ENCODE results near the gene ASTN1.

The ASTN1 gene

DNA sequence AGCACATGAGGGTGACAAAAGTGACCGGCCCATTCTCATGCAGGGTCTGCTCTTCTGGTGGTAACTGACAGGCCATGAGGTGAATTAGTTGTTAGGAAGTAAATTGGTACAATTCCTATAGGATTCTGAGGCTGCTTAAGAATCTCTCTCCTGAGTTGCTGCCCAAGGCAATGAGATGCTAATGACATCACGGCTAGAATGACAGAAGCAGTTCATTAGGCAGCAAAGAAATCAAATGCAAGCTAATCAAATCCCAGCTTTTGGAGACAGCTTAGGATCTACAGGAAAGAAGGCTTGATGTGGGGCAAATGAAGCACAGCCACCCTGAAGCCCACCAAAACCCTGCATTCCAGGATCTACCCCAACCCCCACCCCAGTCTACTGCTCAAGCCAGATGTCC is 265.2 kb downstream of the ASTN1 start:
- no peak for TF ChIP-seq FOXP2 (optimal IDR thresholded peaks at IDR 0.05; ENCODE audit: borderline replicate concordance, extremely low read depth, extremely low read length, insufficient read depth)
- no peak for TF ChIP-seq POLR2AphosphoS5 (IDR thresholded peaks at IDR 0.05; ENCODE audit: low read depth, low read length)
- TF ChIP-seq TAF1 (IDR thresholded peaks at IDR 0.05; ENCODE audit: borderline replicate concordance, insufficient read depth, low read length), result no peak
- TF ChIP-seq SIN3A (IDR thresholded peaks at IDR 0.05; ENCODE audit: borderline replicate concordance, insufficient read depth, low read length), result no peak
- TF ChIP-seq, protein P1, sequence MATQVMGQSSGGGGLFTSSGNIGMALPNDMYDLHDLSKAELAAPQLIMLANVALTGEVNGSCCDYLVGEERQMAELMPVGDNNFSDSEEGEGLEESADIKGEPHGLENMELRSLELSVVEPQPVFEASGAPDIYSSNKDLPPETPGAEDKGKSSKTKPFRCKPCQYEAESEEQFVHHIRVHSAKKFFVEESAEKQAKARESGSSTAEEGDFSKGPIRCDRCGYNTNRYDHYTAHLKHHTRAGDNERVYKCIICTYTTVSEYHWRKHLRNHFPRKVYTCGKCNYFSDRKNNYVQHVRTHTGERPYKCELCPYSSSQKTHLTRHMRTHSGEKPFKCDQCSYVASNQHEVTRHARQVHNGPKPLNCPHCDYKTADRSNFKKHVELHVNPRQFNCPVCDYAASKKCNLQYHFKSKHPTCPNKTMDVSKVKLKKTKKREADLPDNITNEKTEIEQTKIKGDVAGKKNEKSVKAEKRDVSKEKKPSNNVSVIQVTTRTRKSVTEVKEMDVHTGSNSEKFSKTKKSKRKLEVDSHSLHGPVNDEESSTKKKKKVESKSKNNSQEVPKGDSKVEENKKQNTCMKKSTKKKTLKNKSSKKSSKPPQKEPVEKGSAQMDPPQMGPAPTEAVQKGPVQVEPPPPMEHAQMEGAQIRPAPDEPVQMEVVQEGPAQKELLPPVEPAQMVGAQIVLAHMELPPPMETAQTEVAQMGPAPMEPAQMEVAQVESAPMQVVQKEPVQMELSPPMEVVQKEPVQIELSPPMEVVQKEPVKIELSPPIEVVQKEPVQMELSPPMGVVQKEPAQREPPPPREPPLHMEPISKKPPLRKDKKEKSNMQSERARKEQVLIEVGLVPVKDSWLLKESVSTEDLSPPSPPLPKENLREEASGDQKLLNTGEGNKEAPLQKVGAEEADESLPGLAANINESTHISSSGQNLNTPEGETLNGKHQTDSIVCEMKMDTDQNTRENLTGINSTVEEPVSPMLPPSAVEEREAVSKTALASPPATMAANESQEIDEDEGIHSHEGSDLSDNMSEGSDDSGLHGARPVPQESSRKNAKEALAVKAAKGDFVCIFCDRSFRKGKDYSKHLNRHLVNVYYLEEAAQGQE (IDR thresholded peaks at IDR 0.05; ENCODE audit: insufficient read depth in 1 of 2, low read depth in 2 of 2, low read length in 2 of 2), result no peak

DNA sequence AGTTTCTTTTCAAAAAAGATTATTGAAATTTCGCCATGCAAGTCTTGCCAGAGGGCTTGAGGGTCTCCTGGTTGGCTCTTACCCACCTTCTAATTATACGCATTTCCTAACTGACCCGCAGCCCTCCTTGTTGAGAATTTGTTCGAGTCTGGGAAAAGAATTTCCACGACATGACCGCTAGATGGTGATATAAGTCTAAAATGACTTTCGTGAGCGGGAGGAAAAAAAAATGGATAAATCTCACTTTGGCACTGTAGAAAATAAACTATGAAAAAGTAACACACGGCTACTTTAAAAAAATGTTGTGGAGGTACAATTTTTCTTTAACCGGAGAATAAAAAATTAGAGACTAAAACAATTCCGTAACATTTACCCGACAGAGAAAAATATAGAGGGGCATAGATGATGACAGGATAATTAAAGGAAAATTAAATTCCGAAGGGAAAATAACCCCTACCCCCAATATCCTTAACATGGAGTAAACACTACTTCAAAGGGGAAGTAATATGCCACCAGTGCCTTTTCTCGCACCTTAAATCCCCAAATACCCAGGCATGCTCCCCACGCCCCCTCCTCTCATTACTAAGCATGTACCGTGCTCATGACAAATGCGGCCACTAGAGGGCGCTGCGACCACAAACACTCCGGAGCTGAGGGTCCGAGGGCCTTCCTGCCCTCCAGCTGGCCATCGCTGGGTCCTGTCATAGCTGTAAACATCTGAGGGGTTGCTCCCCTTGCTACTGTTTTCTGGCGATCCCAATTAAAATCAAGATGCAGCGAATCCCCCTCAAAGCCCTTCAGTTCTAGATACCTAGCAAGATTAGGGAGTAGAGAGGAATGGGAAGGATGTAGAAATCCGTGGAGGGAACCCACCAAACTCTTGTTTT is 266.9 kb downstream of the ASTN1 start:
- no peak for TF ChIP-seq FOXP2 (optimal IDR thresholded peaks at IDR 0.05; ENCODE audit: borderline replicate concordance, extremely low read depth, extremely low read length, insufficient read depth)
- no peak for TF ChIP-seq POLR2AphosphoS5 (IDR thresholded peaks at IDR 0.05; ENCODE audit: low read depth, low read length)
- TF ChIP-seq SIN3A (IDR thresholded peaks at IDR 0.05; ENCODE audit: borderline replicate concordance, insufficient read depth, low read length), result no peak
- TF ChIP-seq, protein P1 (IDR thresholded peaks at IDR 0.05; ENCODE audit: insufficient read depth in 1 of 2, low read depth in 2 of 2, low read length in 2 of 2), result no peak
- no peak for TF ChIP-seq TAF1 (IDR thresholded peaks at IDR 0.05; ENCODE audit: borderline replicate concordance, insufficient read depth, low read length)

DNA sequence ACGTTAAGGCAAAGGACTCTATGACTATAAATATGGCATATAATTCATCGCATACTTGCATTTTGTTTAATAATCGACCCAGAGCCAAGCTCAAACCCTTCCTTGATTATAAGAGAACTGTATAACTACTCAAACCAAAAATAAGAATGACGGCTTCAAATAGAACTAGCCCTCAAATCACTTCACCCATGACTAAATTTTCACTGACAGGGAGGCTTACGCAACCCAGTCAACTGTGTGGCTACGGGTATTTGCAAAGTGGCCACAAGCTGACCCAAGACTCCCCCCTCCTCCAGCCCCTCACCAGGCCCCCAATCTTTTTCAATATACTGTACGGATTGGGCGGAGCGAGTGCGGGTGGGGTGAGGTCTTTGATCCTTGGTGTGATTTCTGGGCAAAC is 268.3 kb downstream of the ASTN1 start:
- TF ChIP-seq TAF1 (IDR thresholded peaks at IDR 0.05; ENCODE audit: borderline replicate concordance, insufficient read depth, low read length), result no peak
- no peak for TF ChIP-seq SIN3A (IDR thresholded peaks at IDR 0.05; ENCODE audit: borderline replicate concordance, insufficient read depth, low read length)
- no peak for TF ChIP-seq FOXP2 (optimal IDR thresholded peaks at IDR 0.05; ENCODE audit: borderline replicate concordance, extremely low read depth, extremely low read length, insufficient read depth)
- no peak for TF ChIP-seq POLR2AphosphoS5 (IDR thresholded peaks at IDR 0.05; ENCODE audit: low read depth, low read length)
- TF ChIP-seq, protein P1 (IDR thresholded peaks at IDR 0.05; ENCODE audit: insufficient read depth in 1 of 2, low read depth in 2 of 2, low read length in 2 of 2), result no peak

DNA sequence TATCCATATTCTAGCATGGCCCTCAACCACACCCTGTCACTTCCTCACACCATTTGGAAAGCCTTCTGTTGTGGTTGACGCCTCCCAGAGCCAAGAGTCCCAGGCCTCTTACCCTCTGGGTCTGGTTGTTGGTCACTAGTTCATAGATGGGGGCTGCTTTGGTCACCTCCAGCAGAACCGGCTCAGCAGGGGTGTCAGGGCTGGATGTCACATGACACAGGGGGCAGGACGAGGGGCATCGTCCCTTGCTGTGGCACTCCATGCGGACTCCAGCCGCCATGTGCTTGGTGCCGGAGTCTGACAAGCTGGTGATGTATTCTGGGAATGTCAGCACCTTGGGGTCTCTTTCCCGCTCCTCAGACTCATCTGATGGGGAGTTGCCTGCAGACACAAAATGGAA is 270.1 kb downstream of the ASTN1 start:
- TF ChIP-seq POLR2AphosphoS5 (IDR thresholded peaks at IDR 0.05; ENCODE audit: low read depth, low read length) (no peak), FOXP2 (optimal IDR thresholded peaks at IDR 0.05; ENCODE audit: borderline replicate concordance, extremely low read depth, extremely low read length, insufficient read depth) (no peak), TAF1 (IDR thresholded peaks at IDR 0.05; ENCODE audit: borderline replicate concordance, insufficient read depth, low read length) (no peak), SIN3A (IDR thresholded peaks at IDR 0.05; ENCODE audit: borderline replicate concordance, insufficient read depth, low read length) (no peak)
- TF ChIP-seq, protein P1 (IDR thresholded peaks at IDR 0.05; ENCODE audit: insufficient read depth in 1 of 2, low read depth in 2 of 2, low read length in 2 of 2), result no peak
